Breast epithelium (tissue), 3 donors: ENCODE measurements around the gene CPO.

Experiments
- CTCF ChIP-seq, 3 donors: fragments of 450-650 bp; IDR thresholded peaks; one replicate each; pipeline ENCODE4 v1.5.1; 2016 to 2017; ENCODE audit warnings: antibody characterized with exemption in 3 of 3, mild to moderate bottlenecking in 3 of 3, moderate library complexity in 3 of 3
- POLR2A ChIP-seq: fragments of 450-650 bp; IDR thresholded peaks from one replicate; pipeline ENCODE4 v1.6.1; 2016; ENCODE audit warnings: antibody characterized with exemption, mild to moderate bottlenecking, moderate library complexity

- no peak for TF ChIP-seq POLR2A
- peak in 2 of 3 donors; percentile 6 to 11 for TF ChIP-seq CTCF (IDR thresholded peaks at IDR 0.05)
Observed at GRCh38 chr2:207008105-207008990, 69.0 kb downstream of the CPO start.
